ENCODE data around the gene PDIK1L.
"Not testable (repeated sequence)": the region's sequence is repeated elsewhere in the genome, so short reads cannot be mapped to it uniquely, and the experiment has no call there.

Gene PDIK1L

GRCh38 chr1:26084844-26085243, 26.8 kb upstream of the PDIK1L start:
- Histone ChIP-seq H3K9ac (ENCODE audit: low read depth in 1 of 2, low read length in 2 of 2) (no peak overlapping the region), H3K9me3 (ENCODE audit: control insufficient read depth in 1 of 2, low read length in 2 of 2) (no peaks in the 10 kb centered on the region), H3K36me3 (ENCODE audit: control insufficient read depth in 1 of 2, insufficient read depth in 2 of 2, low read length in 2 of 2) (no peaks in the 10 kb centered on the region), H3K4me1 (ENCODE audit: control insufficient read depth in 1 of 2, insufficient read depth in 2 of 2, low read length in 2 of 2) (no peaks in the 10 kb centered on the region), H3K27ac (ENCODE audit: low read depth, low read length) (no peak overlapping the region), H3K4me3 (ENCODE audit: low read depth in 1 of 2, low read length in 2 of 2) (no peak overlapping the region), H3K27me3 (ENCODE audit: control insufficient read depth in 1 of 2, insufficient read depth in 2 of 2, low read length in 2 of 2) (no peaks in the 10 kb centered on the region)

DNA sequence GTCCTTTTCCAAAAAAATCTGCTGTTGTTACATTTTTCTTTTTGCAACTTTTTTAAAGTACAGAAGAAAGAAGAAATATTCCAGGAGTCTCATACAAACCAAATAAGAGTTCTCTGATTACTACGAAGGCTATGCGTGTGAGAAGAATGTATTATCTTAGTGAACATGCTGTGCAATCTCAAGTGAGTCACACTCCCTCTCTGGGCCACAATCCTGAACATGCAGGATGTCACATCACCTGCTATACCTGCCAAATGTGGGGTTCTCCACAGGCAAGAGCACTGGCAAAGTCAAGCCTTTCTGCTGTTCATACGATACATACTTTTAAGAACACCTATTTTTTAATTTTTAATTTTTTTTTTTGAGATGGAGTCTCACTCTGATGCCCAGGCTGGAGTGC, 22.5 kb upstream of the PDIK1L start:
- H3K36me3 ChIP-seq (ENCODE audit: control insufficient read depth in 1 of 2, insufficient read depth in 2 of 2, low read length in 2 of 2): no peaks in the 10 kb centered on the region
- no peak overlapping the region for H3K27ac ChIP-seq (ENCODE audit: low read depth, low read length)
- peaks cover 0 to 6% of the 10 kb centered on the region in 2 donors for H3K27me3 ChIP-seq (ENCODE audit: control insufficient read depth in 1 of 2, insufficient read depth in 2 of 2, low read length in 2 of 2)
- no peaks in the 10 kb centered on the region for H3K9me3 ChIP-seq (ENCODE audit: control insufficient read depth in 1 of 2, low read length in 2 of 2)
- no peaks in the 10 kb centered on the region for H3K4me1 ChIP-seq (ENCODE audit: control insufficient read depth in 1 of 2, insufficient read depth in 2 of 2, low read length in 2 of 2)
- H3K4me3 ChIP-seq (ENCODE audit: low read depth in 1 of 2, low read length in 2 of 2): no peak overlapping the region
- no peak overlapping the region for H3K9ac ChIP-seq (ENCODE audit: low read depth in 1 of 2, low read length in 2 of 2)

GRCh38 chr1:26090893-26091292, 20.7 kb upstream of the PDIK1L start:
- Histone ChIP-seq H3K9ac (ENCODE audit: low read depth in 1 of 2, low read length in 2 of 2) (no peak overlapping the region), H3K27me3 (ENCODE audit: control insufficient read depth in 1 of 2, insufficient read depth in 2 of 2, low read length in 2 of 2) (peaks cover 0 to 10% of the 10 kb centered on the region in 2 donors), H3K36me3 (ENCODE audit: control insufficient read depth in 1 of 2, insufficient read depth in 2 of 2, low read length in 2 of 2) (no peaks in the 10 kb centered on the region), H3K27ac (ENCODE audit: low read depth, low read length) (no peak overlapping the region), H3K4me3 (ENCODE audit: low read depth in 1 of 2, low read length in 2 of 2) (no peak overlapping the region), H3K4me1 (ENCODE audit: control insufficient read depth in 1 of 2, insufficient read depth in 2 of 2, low read length in 2 of 2) (no peaks in the 10 kb centered on the region), H3K9me3 (ENCODE audit: control insufficient read depth in 1 of 2, low read length in 2 of 2) (no peaks in the 10 kb centered on the region)

DNA sequence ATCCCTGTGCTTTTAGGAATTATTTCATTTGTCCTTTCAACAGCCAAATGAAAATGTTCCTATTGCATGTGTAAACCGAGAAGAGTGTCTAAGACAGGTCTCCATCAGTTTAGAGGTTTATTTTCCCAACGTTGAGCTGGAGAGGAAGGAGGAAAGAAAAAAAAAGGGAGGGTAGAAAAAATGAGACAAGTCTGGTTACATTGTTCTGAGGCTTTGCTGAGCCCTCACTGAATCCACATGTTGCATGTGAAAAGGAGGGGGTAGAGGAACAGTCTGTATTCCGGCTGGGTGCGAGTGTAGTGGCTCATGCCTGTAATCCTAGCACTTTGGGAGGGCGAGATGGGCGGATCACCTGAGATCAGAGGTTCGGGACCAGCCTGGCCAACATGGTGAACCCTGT, 19.2 kb upstream of the PDIK1L start:
- Histone ChIP-seq H3K9me3 (ENCODE audit: control insufficient read depth in 1 of 2, low read length in 2 of 2) (no peaks in the 10 kb centered on the region), H3K27me3 (ENCODE audit: control insufficient read depth in 1 of 2, insufficient read depth in 2 of 2, low read length in 2 of 2) (peaks cover 0 to 10% of the 10 kb centered on the region in 2 donors), H3K9ac (ENCODE audit: low read depth in 1 of 2, low read length in 2 of 2) (no peak overlapping the region)

GRCh38 chr1:26093569-26093968, 18.1 kb upstream of the PDIK1L start:
- H3K27me3 ChIP-seq (ENCODE audit: control insufficient read depth in 1 of 2, insufficient read depth in 2 of 2, low read length in 2 of 2): peaks cover 0 to 10% of the 10 kb centered on the region in 2 donors
- not testable (repeated sequence) for H3K9me3 ChIP-seq (ENCODE audit: control insufficient read depth in 1 of 2, low read length in 2 of 2); H3K4me3 ChIP-seq (ENCODE audit: low read depth in 1 of 2, low read length in 2 of 2); H3K4me1 ChIP-seq (ENCODE audit: control insufficient read depth in 1 of 2, insufficient read depth in 2 of 2, low read length in 2 of 2); H3K27ac ChIP-seq (ENCODE audit: low read depth, low read length); H3K9ac ChIP-seq (ENCODE audit: low read depth in 1 of 2, low read length in 2 of 2); H3K36me3 ChIP-seq (ENCODE audit: control insufficient read depth in 1 of 2, insufficient read depth in 2 of 2, low read length in 2 of 2)

More for the DNA sequence above, 19.2 kb upstream of the PDIK1L start:
- no peaks in the 10 kb centered on the region for H3K36me3 ChIP-seq (ENCODE audit: control insufficient read depth in 1 of 2, insufficient read depth in 2 of 2, low read length in 2 of 2)
- H3K27ac ChIP-seq (ENCODE audit: low read depth, low read length): no peak overlapping the region
- H3K4me3 ChIP-seq (ENCODE audit: low read depth in 1 of 2, low read length in 2 of 2): no peak overlapping the region
- H3K4me1 ChIP-seq (ENCODE audit: control insufficient read depth in 1 of 2, insufficient read depth in 2 of 2, low read length in 2 of 2): no peaks in the 10 kb centered on the region

- Histone ChIP-seq H3K36me3 (ENCODE audit: control insufficient read depth in 1 of 2, insufficient read depth in 2 of 2, low read length in 2 of 2) (no peaks in the 10 kb centered on the region), H3K9ac (ENCODE audit: low read depth in 1 of 2, low read length in 2 of 2) (no peak overlapping the region), H3K9me3 (ENCODE audit: control insufficient read depth in 1 of 2, low read length in 2 of 2) (no peaks in the 10 kb centered on the region), H3K27ac (ENCODE audit: low read depth, low read length) (no peak overlapping the region), H3K4me1 (ENCODE audit: control insufficient read depth in 1 of 2, insufficient read depth in 2 of 2, low read length in 2 of 2) (no peaks in the 10 kb centered on the region), H3K4me3 (ENCODE audit: low read depth in 1 of 2, low read length in 2 of 2) (no peak overlapping the region), H3K27me3 (ENCODE audit: control insufficient read depth in 1 of 2, insufficient read depth in 2 of 2, low read length in 2 of 2) (peaks cover 0 to 10% of the 10 kb centered on the region in 2 donors)
Observed at GRCh38 chr1:26094076-26094669, 17.5 kb upstream of the PDIK1L start.

GRCh38 chr1:26094677-26095383, 16.8 kb upstream of the PDIK1L start:
- Histone ChIP-seq H3K4me3 (ENCODE audit: low read depth in 1 of 2, low read length in 2 of 2) (no peak overlapping the region), H3K27ac (ENCODE audit: low read depth, low read length) (no peak overlapping the region), H3K27me3 (ENCODE audit: control insufficient read depth in 1 of 2, insufficient read depth in 2 of 2, low read length in 2 of 2) (peaks cover 0 to 10% of the 10 kb centered on the region in 2 donors), H3K4me1 (ENCODE audit: control insufficient read depth in 1 of 2, insufficient read depth in 2 of 2, low read length in 2 of 2) (no peaks in the 10 kb centered on the region), H3K36me3 (ENCODE audit: control insufficient read depth in 1 of 2, insufficient read depth in 2 of 2, low read length in 2 of 2) (no peaks in the 10 kb centered on the region), H3K9ac (ENCODE audit: low read depth in 1 of 2, low read length in 2 of 2) (no peak overlapping the region), H3K9me3 (ENCODE audit: control insufficient read depth in 1 of 2, low read length in 2 of 2) (no peaks in the 10 kb centered on the region)

DNA sequence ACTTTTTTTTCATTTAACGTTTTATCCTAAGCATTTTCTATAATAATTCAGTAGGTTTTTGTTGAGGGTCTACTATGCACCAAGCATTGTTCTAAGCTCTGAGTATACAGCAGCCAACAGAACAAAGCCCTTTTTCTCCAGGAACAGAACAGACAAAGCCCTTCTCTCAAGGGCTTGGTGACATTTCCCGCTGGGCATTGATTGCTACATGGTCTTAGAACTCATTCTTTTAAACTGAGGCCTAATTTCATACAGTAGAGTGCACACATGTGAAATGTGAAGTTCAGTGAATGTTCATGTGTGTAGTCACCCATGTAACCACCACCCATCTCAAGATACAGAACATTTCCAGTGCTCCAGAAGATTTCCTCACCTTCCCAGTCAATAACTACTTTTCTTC, 15.2 kb upstream of the PDIK1L start:
- no peaks in the 10 kb centered on the region for H3K9me3 ChIP-seq (ENCODE audit: control insufficient read depth in 1 of 2, low read length in 2 of 2)
- no peaks in the 10 kb centered on the region for H3K4me1 ChIP-seq (ENCODE audit: control insufficient read depth in 1 of 2, insufficient read depth in 2 of 2, low read length in 2 of 2)
- peaks cover 0 to 7% of the 10 kb centered on the region in 2 donors for H3K27me3 ChIP-seq (ENCODE audit: control insufficient read depth in 1 of 2, insufficient read depth in 2 of 2, low read length in 2 of 2)
- no peak overlapping the region for H3K9ac ChIP-seq (ENCODE audit: low read depth in 1 of 2, low read length in 2 of 2)
- H3K27ac ChIP-seq (ENCODE audit: low read depth, low read length): no peak overlapping the region
- no peak overlapping the region for H3K4me3 ChIP-seq (ENCODE audit: low read depth in 1 of 2, low read length in 2 of 2)
- no peaks in the 10 kb centered on the region for H3K36me3 ChIP-seq (ENCODE audit: control insufficient read depth in 1 of 2, insufficient read depth in 2 of 2, low read length in 2 of 2)

GRCh38 chr1:26097696-26098095, 13.9 kb upstream of the PDIK1L start:
- H3K9me3 ChIP-seq (ENCODE audit: control insufficient read depth in 1 of 2, low read length in 2 of 2): no peaks in the 10 kb centered on the region
- no peak overlapping the region for H3K9ac ChIP-seq (ENCODE audit: low read depth in 1 of 2, low read length in 2 of 2)
- H3K27me3 ChIP-seq (ENCODE audit: control insufficient read depth in 1 of 2, insufficient read depth in 2 of 2, low read length in 2 of 2): peaks cover 0 to 5% of the 10 kb centered on the region in 2 donors
- no peak overlapping the region for H3K4me3 ChIP-seq (ENCODE audit: low read depth in 1 of 2, low read length in 2 of 2)
- H3K27ac ChIP-seq (ENCODE audit: low read depth, low read length): no peak overlapping the region
- no peaks in the 10 kb centered on the region for H3K4me1 ChIP-seq (ENCODE audit: control insufficient read depth in 1 of 2, insufficient read depth in 2 of 2, low read length in 2 of 2)
- no peaks in the 10 kb centered on the region for H3K36me3 ChIP-seq (ENCODE audit: control insufficient read depth in 1 of 2, insufficient read depth in 2 of 2, low read length in 2 of 2)

DNA sequence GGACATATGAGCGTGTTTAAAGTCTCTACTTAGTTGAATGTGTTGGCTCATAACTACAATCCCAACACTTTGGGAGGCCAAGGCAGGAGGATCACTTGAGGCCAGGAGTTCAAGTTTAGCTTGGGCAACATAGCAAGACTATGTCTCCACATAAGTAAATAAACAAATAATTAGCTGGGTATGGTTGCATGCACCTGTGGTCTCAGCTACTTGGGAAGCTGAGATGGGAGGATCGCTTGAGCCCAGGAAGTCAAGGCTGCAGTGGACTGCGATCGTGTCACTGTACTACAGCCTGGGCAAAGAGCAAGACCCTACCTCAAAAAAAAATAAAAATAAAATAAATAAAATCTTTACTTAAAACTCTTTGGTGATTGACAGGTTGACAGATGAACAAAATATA, 13.0 kb upstream of the PDIK1L start:
- no peak overlapping the region for H3K27ac ChIP-seq (ENCODE audit: low read depth, low read length)
- H3K9me3 ChIP-seq (ENCODE audit: control insufficient read depth in 1 of 2, low read length in 2 of 2): no peaks in the 10 kb centered on the region
- H3K27me3 ChIP-seq (ENCODE audit: control insufficient read depth in 1 of 2, insufficient read depth in 2 of 2, low read length in 2 of 2): peaks cover 0 to 5% of the 10 kb centered on the region in 2 donors

More for the DNA sequence above, 13.0 kb upstream of the PDIK1L start:
- Histone ChIP-seq H3K4me3 (ENCODE audit: low read depth in 1 of 2, low read length in 2 of 2) (no peak overlapping the region), H3K9ac (ENCODE audit: low read depth in 1 of 2, low read length in 2 of 2) (no peak overlapping the region), H3K36me3 (ENCODE audit: control insufficient read depth in 1 of 2, insufficient read depth in 2 of 2, low read length in 2 of 2) (no peaks in the 10 kb centered on the region), H3K4me1 (ENCODE audit: control insufficient read depth in 1 of 2, insufficient read depth in 2 of 2, low read length in 2 of 2) (no peaks in the 10 kb centered on the region)
